ENCODE results near the gene GPATCH8.
"Not testable (repeated sequence)": the region's sequence is repeated elsewhere in the genome, so short reads cannot be mapped to it uniquely, and the experiment has no call there.

The GPATCH8 gene

DNA sequence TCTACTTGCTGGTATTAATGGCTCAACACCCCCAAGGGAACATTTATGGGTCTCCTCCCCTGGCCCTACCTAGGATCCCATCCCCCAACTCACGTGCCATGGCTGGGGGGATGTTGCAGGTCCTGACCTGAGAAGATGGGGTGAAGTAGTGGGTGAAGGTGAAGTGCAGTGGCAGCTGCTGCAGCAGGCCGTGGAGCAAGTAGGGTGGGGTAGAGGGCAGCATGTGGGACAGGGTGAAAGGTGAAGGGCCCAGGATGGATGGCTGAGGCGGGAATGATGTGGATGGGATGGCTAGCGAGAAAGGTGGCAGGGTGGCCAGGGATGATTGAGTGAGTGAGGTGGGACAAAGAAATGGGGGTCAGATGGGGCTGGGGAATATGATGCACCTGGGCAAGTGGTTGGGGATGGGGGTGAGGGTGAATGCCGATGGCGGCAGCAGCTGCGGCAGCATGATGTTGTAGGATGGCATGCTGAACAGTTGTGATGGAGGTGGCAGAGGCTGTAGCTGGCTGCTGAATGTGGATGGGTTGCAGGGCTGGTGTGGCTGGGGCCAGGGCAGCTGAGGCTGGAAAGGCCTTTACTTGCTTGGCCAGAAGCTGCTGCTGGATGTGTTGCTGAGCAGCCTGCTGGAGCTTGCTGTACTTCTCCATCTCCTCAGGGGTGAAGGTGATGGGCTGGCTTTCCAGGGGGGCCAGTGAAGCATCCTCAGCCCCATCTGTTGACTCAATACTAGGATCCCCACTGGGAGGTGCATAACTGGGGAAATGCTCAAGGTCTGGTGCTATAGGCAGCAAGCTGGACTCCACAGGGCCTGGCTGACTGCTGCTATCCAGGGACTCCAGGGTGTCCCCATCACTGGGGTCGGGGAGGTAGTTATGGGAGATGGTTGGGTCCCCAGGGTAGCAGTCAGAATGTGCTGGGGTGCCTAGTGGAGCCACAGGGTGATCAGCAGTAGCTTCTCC lies 105.4 kb downstream of the GPATCH8 start:
- DNase-seq (ENCODE audit: low read depth in 3 of 3) = no peak

GRCh38 chr17:44396946-44397345 lies 106.3 kb downstream of the GPATCH8 start:
- no peak for DNase-seq (ENCODE audit: low read depth in 3 of 3)

DNA sequence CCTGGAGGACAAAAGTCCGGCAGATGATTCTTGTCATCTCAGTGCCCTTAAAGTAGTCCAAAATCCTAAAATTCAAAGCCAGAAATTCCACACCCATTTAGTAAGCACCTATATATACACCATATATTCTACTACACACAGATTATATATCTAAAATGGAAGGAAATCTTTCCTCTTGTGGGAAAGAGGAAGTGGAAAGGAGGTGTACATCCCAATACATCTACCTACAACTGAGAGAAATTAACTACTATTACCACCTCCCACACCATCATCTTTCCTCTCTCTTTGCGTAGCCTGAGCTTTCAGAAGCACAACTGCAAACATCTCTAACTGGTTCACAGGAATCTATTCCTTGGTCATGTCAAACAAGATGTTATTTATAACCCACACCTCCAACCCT lies 108.4 kb downstream of the GPATCH8 start:
- no peak for DNase-seq (ENCODE audit: low read depth in 3 of 3)

DNA sequence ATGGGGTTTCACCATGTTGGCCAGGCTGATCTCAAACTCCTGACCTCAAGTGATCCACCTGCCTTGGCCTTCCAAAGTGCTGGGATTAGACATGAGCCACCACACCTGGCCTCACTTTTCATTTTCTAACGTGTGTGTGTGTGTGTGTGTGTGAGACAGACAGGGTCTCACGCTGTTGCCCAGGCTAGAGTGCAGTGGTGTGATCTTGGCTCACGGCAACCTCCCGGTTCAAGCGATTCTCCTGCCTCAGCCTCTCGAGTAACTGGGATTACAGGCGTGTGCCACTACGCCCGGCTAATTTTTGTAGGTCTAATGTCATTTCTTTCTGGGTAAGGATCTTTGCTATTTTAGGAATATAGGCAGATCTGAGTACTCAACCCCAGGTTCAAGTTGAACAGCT lies 109.1 kb downstream of the GPATCH8 start:
- DNase-seq (ENCODE audit: low read depth in 3 of 3) = not testable (repeated sequence)

GRCh38 chr17:44390250-44390870 lies 112.8 kb downstream of the GPATCH8 start:
- DNase-seq (ENCODE audit: low read depth in 3 of 3) = no peak

DNA sequence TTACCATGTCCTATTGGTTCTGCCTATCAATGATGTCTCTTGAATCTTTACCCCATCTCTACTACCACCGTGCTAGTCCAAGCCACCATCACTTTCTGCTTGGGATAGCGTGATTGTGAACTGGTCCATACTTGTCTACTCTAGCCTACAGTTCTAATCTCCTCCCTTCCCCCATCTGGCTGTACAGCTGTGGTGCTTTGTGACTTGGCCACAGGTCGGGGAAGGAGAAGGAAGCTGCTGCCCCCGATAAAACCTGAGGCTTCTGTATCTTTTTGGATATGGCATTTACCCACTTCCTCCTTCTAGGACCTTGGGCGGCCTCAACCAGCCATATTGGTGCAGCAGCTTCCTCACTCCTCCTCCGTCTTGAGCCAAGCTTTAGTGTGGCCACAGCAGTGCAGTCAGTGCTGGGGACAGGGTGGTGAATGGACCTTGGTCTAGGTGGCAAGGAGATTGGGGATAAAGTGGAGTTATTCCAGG lies 113.4 kb downstream of the GPATCH8 start:
- no peak for DNase-seq (ENCODE audit: low read depth in 3 of 3)

DNA sequence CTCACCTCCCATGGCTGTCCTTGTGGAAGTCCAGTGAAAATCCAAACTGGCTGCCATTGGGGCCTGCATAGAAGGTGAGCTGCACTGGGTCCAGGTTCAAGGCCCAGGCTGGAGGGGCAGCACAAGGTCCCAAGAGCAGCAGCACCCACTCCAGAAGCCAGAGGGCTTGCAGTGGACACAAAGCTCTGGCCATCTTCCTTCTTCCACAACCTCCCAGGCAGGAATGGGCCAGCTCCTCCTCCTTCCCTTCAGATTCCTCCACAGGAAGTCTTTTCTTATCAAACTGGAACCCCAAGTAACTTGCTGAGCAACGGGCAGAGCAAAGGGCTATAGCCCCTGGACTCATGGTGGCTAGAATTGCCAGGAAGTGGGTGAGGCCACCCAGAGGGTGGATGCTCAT lies 113.9 kb downstream of the GPATCH8 start, which contains the start of gene ITGA2B:
Gene ITGA2B, minus strand, starts transcription at position 369 of the 400 bp plus-strand sequence. Its CDS starts 176 bp downstream, at position 193.
- no peak for DNase-seq (ENCODE audit: low read depth in 3 of 3)

DNA sequence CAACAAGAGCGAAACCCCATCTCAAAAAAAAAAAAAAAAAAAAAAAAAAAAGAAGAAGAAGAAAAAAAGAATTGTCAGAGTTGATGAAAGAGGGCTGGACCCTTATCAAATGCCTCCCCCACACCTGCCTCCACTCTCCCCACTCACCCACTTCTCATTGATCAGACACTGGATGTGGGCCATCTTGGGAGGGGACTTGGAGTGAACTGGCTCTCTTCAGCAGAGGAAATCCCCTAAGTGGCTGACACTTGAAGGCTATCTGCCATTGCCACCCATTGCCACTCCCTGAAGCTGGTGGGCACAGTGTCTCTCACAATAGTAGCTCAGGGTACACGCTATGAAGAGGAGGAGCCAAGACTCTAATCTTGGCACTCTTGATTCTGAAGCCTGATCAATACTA lies 115.4 kb downstream of the GPATCH8 start:
- DNase-seq (ENCODE audit: low read depth in 3 of 3) = no peak

- no peak for DNase-seq (ENCODE audit: low read depth in 3 of 3)
Observed at GRCh38 chr17:44386182-44386525, 117.1 kb downstream of the GPATCH8 start.

DNA sequence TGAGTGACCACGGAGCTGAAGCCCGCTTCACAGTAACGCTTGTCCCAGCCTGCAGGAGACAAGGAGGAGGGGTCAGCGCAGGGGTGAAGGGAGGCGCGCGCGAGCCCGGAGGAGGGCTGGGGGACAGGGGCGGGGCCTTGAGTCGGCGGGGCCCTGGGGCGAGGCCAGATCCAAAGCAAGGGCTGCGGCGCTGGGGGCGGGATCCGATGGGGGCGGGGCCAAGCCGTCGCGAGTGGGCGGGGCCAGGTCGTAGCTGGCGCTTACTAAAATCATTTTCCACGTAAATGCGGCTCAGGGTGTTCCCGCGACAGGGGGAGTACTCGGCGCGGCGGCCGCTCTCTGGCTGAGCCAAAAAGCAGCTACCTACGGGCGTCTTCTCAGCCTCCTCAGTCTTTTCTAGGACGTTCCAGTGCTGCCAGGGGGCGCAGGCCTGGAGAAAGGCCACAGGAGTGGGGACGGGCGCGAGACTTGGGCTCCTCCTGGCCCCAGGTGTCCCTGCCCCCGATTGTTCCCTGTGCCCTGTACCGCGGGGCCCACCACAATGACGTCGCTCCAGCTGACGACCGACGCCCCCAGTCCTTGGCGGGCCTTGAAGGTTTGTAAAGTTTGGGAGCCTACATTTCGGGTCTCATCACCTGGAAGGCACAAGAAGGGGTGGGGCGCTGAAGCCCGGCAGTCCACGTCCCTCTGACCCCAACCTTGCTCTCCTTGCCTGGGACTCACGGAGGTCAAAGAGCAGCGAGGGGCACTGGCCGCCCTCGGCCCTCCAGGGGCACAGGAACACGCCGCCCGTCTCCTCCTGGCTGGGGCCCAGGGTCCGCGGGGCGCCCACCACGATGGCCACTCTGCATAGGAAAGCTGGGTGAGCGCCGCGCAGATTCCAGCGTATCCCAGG lies 117.7 kb downstream of the GPATCH8 start:
- DNase-seq (ENCODE audit: low read depth in 3 of 3) = peak; percentile 74 to 86 (median 79)

DNA sequence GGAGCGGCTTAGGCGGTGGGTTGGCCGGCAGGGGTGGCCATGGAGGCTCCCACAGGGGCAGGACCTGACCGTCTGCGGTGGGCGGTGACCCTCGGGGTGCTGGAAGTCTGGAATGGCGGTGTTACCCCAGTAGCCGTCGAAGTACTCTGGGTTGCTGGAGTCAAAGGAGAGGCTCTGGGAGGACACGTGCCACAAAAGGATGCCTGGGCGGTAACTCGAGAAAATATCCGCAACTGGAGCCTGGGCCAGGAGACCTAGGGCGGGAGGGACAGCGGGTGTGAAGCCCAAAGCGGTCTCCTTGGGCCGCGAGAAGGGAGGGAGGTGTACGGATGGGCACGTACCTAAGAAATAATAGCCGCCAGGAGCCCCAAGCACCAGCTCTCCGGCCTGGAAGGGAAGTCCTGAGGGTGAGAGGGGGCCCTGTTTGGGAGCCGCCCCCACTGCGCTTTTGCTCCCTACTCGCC lies 118.4 kb downstream of the GPATCH8 start:
- no peak for DNase-seq (ENCODE audit: low read depth in 3 of 3)

DNA sequence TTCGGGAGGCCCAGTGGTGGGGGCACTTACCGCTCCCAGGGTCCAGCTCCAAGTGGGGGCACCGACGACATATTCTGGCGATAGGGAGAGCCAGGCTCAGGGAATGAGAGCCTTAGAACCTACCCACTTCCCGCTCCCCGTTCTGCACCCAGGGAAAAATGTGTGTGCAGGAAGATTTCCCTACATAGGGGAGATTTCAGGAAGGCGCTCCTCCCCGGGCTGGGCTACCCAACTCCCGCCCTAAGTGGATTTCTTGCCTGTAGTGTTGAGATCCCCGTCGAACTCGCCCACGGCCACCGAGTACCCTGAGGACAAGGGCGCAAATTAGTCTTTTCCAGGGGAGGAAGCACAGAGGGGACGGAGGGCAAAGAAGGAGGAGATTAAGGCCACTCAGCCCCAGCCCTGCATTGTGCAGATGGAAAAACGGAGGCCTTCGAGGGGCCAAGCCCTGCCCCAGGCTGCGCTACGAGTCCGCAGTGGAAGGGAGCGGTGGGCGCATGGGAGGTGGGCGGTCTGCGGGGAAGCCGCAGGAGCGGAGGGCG lies 118.9 kb downstream of the GPATCH8 start:
- no peak for DNase-seq (ENCODE audit: low read depth in 3 of 3)

- no peak for DNase-seq (ENCODE audit: low read depth in 3 of 3)
Observed at GRCh38 chr17:44383861-44384260, 119.3 kb downstream of the GPATCH8 start.

DNA sequence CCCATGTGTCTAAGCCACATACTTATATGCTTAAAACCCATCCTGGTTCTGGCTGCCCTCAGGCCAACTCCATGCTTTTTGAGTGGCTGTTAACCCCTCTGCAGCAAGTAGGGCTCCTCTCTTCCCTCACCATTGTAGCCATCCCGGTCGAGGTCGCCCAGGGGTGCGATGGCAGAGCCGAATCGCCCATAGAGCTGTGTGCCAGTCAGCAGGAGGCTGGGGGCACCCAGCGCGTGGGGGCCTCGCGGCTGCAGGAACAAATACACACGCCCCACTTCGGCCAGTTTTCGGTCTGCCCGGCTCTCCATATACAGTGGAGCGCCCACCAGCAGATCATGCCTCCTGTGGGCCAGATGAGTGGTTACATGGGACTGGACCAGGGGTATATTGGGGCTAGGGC lies 119.8 kb downstream of the GPATCH8 start:
- DNase-seq (ENCODE audit: low read depth in 3 of 3) = no peak

GRCh38 chr17:44382917-44383316 lies 120.3 kb downstream of the GPATCH8 start:
- no peak for DNase-seq (ENCODE audit: low read depth in 3 of 3)

DNA sequence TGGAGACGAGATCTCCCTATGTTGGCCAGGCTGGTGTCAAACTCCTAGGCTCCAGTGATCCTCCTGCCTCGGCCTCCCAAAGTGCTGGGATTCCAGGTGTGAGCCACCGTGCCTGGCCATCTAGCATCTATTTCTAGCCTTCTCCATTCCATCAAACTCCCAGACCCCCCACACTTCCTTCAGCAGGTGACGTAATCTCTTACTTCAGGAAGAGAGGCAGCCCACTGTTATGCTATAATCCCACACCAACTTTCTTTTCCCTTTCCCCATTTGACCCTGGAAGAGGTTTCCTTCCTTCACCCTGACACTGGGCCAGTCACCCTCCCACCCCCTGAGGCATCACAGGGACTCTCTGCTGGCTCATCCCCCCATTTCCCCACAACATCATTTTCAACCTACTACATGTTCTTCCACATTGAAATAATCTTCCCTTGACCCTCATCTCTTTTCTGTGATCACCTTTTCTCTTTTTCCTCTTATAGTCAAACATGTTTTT lies 121.3 kb downstream of the GPATCH8 start:
- DNase-seq (ENCODE audit: low read depth in 3 of 3) = no peak

GRCh38 chr17:44380767-44381166 lies 122.4 kb downstream of the GPATCH8 start:
- DNase-seq (ENCODE audit: low read depth in 3 of 3) = no peak

GRCh38 chr17:44379887-44380286 lies 123.3 kb downstream of the GPATCH8 start:
- DNase-seq (ENCODE audit: low read depth in 3 of 3) = no peak

- DNase-seq (ENCODE audit: low read depth in 3 of 3) = no peak
Observed at GRCh38 chr17:44378171-44378705, 125.0 kb downstream of the GPATCH8 start.

- DNase-seq (ENCODE audit: low read depth in 3 of 3) = no peak
Observed at GRCh38 chr17:44376779-44377178, 126.4 kb downstream of the GPATCH8 start.

DNA sequence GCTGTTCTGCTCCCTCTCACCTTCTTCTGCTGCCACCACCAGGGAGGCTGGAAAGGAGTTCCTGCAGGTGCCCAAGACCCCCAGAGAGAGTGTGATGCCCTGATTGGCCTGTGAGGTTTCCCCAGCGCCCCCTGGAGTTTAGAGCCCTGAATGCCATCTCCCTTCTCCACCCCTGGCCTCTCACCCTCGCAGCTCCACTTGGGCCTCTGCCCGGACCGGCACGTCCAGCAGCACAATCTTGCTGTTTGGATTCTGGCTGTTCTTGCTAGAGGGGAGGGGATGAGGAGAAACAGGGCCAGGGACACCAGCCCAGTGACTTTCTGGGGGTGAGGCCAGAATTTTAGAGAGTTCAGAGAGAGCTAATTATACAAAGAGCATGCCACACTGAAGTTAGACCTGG lies 127.1 kb downstream of the GPATCH8 start:
- no peak for DNase-seq (ENCODE audit: low read depth in 3 of 3)

Data from stimulated activated CD4-positive, alpha-beta T cell treated with anti-CD3 and anti-CD28 coated beads, TNF-alpha, amount 100 ng/mL, for 24 hours (primary cell).